Testis (tissue), 2 donors: Measurements from ENCODE around the gene DBN1.

Experiments used
- POLR2A ChIP-seq: fragments of 450-650 bp; IDR thresholded peaks from one replicate; pipeline ENCODE4 v1.6.1; 2017; ENCODE audit warnings: antibody characterized with exemption, mild to moderate bottlenecking, moderate library complexity
- TF ChIP-seq, protein P1 (sequence below), 3 experiments: fragments of 450-650 bp in 2 of 3; fragments of 200-600 bp in 1 of 3; sonication (generic) in 1 of 3; IDR thresholded peaks; one replicate each; pipeline ENCODE4 v1.5.1; 2016 to 2019; ENCODE audit warnings: antibody characterized with exemption in 3 of 3, mild to moderate bottlenecking in 2 of 3, moderate library complexity in 1 of 3

DNA sequence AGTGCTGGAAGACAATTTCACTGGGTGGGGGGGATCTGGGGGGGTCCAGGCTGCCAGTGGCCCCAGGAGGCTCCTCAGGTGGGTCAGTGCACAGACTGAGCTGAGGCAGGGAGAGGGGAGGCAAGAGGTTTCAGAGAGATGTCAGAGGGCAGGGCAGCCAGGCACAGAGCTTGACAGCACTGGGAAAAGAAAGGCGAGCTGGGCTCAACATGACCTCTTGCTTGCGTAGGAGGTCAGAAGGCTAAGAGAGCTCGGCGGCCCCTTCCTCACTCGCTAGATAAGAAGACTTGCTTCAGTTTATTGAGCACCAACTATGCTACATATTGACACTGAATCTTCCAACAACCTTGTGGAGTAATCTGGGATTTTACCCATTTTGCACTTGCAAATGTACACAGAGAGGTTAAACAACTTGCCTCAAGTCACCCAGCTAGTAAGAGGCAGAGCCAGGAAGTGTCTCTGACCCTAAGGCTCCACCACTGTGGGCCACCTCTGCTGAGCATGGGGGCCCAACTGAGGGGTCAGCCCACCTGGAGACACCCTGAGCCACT is 20.4 kb upstream of the DBN1 start:
- TF ChIP-seq, protein P1, sequence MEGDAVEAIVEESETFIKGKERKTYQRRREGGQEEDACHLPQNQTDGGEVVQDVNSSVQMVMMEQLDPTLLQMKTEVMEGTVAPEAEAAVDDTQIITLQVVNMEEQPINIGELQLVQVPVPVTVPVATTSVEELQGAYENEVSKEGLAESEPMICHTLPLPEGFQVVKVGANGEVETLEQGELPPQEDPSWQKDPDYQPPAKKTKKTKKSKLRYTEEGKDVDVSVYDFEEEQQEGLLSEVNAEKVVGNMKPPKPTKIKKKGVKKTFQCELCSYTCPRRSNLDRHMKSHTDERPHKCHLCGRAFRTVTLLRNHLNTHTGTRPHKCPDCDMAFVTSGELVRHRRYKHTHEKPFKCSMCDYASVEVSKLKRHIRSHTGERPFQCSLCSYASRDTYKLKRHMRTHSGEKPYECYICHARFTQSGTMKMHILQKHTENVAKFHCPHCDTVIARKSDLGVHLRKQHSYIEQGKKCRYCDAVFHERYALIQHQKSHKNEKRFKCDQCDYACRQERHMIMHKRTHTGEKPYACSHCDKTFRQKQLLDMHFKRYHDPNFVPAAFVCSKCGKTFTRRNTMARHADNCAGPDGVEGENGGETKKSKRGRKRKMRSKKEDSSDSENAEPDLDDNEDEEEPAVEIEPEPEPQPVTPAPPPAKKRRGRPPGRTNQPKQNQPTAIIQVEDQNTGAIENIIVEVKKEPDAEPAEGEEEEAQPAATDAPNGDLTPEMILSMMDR (IDR thresholded peaks at IDR 0.05), result no peak
- TF ChIP-seq POLR2A, result no peak
